COLO668 (cell line): ENCODE measurements around the gene FTSJ3.
"Not testable (repeated sequence)": the region's sequence is repeated elsewhere in the genome, so short reads cannot be mapped to it uniquely, and the experiment has no call there.

Experiments used
- DNase-seq: peaks from one replicate; lab custom pipeline; 2025; ENCODE audit not compliant: unreplicated experiment; lab: John Stamatoyannopoulos, UW

The FTSJ3 gene

GRCh38 chr17:63828936-63829335, 1.5 kb upstream of the FTSJ3 start:
- DNase-seq = no peak

- DNase-seq = no peak
Measured at GRCh38 chr17:63827801-63828221, 348 bp upstream of the FTSJ3 start.

- DNase-seq = peak; percentile 18
Measured at GRCh38 chr17:63826468-63827001, 928 bp downstream of the FTSJ3 start.

- DNase-seq = no peak
Measured at GRCh38 chr17:63824362-63824761, 3.1 kb downstream of the FTSJ3 start.

GRCh38 chr17:63823659-63824331, 3.7 kb downstream of the FTSJ3 start:
- DNase-seq = no peak

GRCh38 chr17:63822537-63822936, 4.9 kb downstream of the FTSJ3 start:
- DNase-seq = no peak

GRCh38 chr17:63821804-63822203, 5.7 kb downstream of the FTSJ3 start:
- DNase-seq = no peak

- no peak for DNase-seq
Measured at GRCh38 chr17:63820963-63821561, 6.4 kb downstream of the FTSJ3 start.

GRCh38 chr17:63819585-63820537, 7.6 kb downstream of the FTSJ3 start:
- DNase-seq = no peak

GRCh38 chr17:63819131-63819530, 8.3 kb downstream of the FTSJ3 start:
- no peak for DNase-seq

GRCh38 chr17:63817736-63818385, 9.6 kb downstream of the FTSJ3 start:
- no peak for DNase-seq

- no peak for DNase-seq
Measured at GRCh38 chr17:63816669-63817068, 10.8 kb downstream of the FTSJ3 start.

- DNase-seq = no peak
Measured at GRCh38 chr17:63816123-63816522, 11.3 kb downstream of the FTSJ3 start.

- no peak for DNase-seq
Measured at GRCh38 chr17:63809970-63810369, 17.5 kb downstream of the FTSJ3 start.

- no peak for DNase-seq
Measured at GRCh38 chr17:63805591-63805990, 21.9 kb downstream of the FTSJ3 start.

GRCh38 chr17:63804328-63804727, 23.1 kb downstream of the FTSJ3 start:
- DNase-seq = no peak

- DNase-seq = no peak
Measured at GRCh38 chr17:63800783-63801182, 26.7 kb downstream of the FTSJ3 start.

- no peak for DNase-seq
Measured at GRCh38 chr17:63798572-63799106, 28.8 kb downstream of the FTSJ3 start.

GRCh38 chr17:63796375-63796774, 31.1 kb downstream of the FTSJ3 start:
- DNase-seq = not testable (repeated sequence)

- no peak for DNase-seq
Measured at GRCh38 chr17:63792055-63792729, 35.3 kb downstream of the FTSJ3 start.
